Spleen (tissue), 11 donors: ENCODE results near the gene DUOXA2. TPM values are rescaled to one million over a fixed set of nuclear protein-coding genes. Genes with fewer than 3 reads are reported as not detected.

Experiments
- DNase-seq: peaks from one replicate; pipeline ENCODE4 v3.0.0-alpha.2; 2020
- H3K27ac ChIP-seq, 8 donors: fragments of 200-600 bp; sonication (generic) in 7 of 8; 1 replicate in 4 of 8; 2 replicates in 4 of 8; pipeline versions ENCODE4 v1.5.0 to v1.8.0; 2016 to 2021; ENCODE audit warnings: inconsistent platforms in 4 of 8, mild to moderate bottlenecking in 4 of 8, moderate library complexity in 1 of 8
- H3K27me3 ChIP-seq, 7 donors: fragments of 200-600 bp; sonication (generic) in 6 of 7; replicated peaks in 1 of 7; 1 replicate in 4 of 7; 2 replicates in 3 of 7; pipeline versions ENCODE4 v1.5.0 to v1.8.0; 2016 to 2021; ENCODE audit warnings: inconsistent platforms in 3 of 7, mild to moderate bottlenecking in 1 of 7
- H3K36me3 ChIP-seq, 6 donors: fragments of 200-600 bp; sonication (generic) in 5 of 6; 1 replicate in 4 of 6; 2 replicates in 2 of 6; pipeline versions ENCODE4 v1.5.0 to v1.8.0; 2016 to 2021; ENCODE audit warnings: inconsistent platforms in 2 of 6
- H3K4me1 ChIP-seq, 6 donors: fragments of 200-600 bp; sonication (generic) in 5 of 6; 1 replicate in 3 of 6; 2 replicates in 3 of 6; pipeline versions ENCODE4 v1.5.0 to v1.8.0; 2016 to 2021; ENCODE audit warnings: inconsistent platforms in 3 of 6
- H3K4me3 ChIP-seq, 8 donors: fragments of 200-600 bp; sonication (generic) in 7 of 8; 1 replicate in 4 of 8; 2 replicates in 4 of 8; pipeline versions ENCODE4 v1.5.0 to v1.8.0; 2016 to 2021; ENCODE audit warnings: inconsistent platforms in 4 of 8, mild to moderate bottlenecking in 4 of 8, moderate library complexity in 2 of 8
- H3K9me3 ChIP-seq, 8 donors: fragments of 200-600 bp; sonication (generic) in 7 of 8; 1 replicate in 4 of 8; 2 replicates in 4 of 8; pipeline versions ENCODE4 v1.5.0 to v1.8.0; 2016 to 2021; ENCODE audit warnings: inconsistent platforms in 4 of 8
- POLR2A ChIP-seq, 3 donors: fragments of 450-650 bp; IDR thresholded peaks; one replicate each; pipeline ENCODE4 v1.5.1; 2017; ENCODE audit warnings: antibody characterized with exemption in 3 of 3, mild to moderate bottlenecking in 1 of 3
- POLR2AphosphoS5 ChIP-seq, 3 donors: sonication (generic); formaldehyde crosslinking; IDR thresholded peaks; one replicate each; pipeline ENCODE4 v1.5.1; 2017; ENCODE audit warnings: antibody characterized with exemption in 3 of 3
- WGBS, 5 donors: extraction: QIAGEN DNeasy Blood & Tissue Kit in 3 of 5; methylation state at CpG; one replicate each; pipeline versions ENCODE4 v1.1.5 to v1.1.7; 2013 to 2018; 5-methylcytosine and 5-hydroxymethylcytosine counted together
- intact Hi-C: fragments of 100-400 bp; cut with DNase I; formaldehyde crosslinking; loops from one replicate; pipeline ENCODE4 v1.15.0; 2023; ENCODE audit warnings: low total_unique reads
- polyA plus RNA-seq, 3 donors: library from polyadenylated mRNA; stranded (reverse); fragments of 200-250 nt; gene quantifications; one replicate each; pipeline ENCODE4 v1.2.1, GENCODE V29; 2013
- total RNA-seq, 7 donors: library from RNA; depleted of rRNA in 3 of 7; stranded (reverse); fragments of >200 nt in 3 of 7; fragmentation: NEBNext Ultra II Directional in 4 of 7; extraction: Animal tissue kit (Norgen Biotek cat#: 25700) in 4 of 7; gene quantifications; one replicate each; pipeline versions ENCODE4 v1.1.0 to v1.2.1, GENCODE V29; 2016 to 2021
- TF ChIP-seq, protein P1 (sequence below), 11 experiments: fragments of 200-600 bp in 7 of 11; fragments of 450-650 bp in 4 of 11; sonication (generic) in 4 of 11; IDR thresholded peaks in 8 of 11; conservative IDR thresholded peaks in 3 of 11; 1 replicate in 7 of 11; 2 replicates in 4 of 11; pipeline versions ENCODE4 v1.4.0 to v1.8.0; 2016 to 2021; ENCODE audit warnings: antibody characterized with exemption in 11 of 11, inconsistent platforms in 4 of 11, mild to moderate bottlenecking in 1 of 11
- donor health status: healthy with polysubstance abuse.
- donor health status: DM: no; HTN: no; CAD: no; lungs with moderate emphysema.
- donor health status: DM: no; HTN: no; CAD: no.
- donor health status: Bipolar disorder and iron deficiency.
- donor health status: healthy.
- donor health status: DM: no; HTN: no; CAD: no.
- donor health status: DM: yes; HTN: yes; CAD: no.

Gene DUOXA2
- total and polyA plus RNA-seq, 10 donors = 0.06 TPM; not detected in 9

DNA sequence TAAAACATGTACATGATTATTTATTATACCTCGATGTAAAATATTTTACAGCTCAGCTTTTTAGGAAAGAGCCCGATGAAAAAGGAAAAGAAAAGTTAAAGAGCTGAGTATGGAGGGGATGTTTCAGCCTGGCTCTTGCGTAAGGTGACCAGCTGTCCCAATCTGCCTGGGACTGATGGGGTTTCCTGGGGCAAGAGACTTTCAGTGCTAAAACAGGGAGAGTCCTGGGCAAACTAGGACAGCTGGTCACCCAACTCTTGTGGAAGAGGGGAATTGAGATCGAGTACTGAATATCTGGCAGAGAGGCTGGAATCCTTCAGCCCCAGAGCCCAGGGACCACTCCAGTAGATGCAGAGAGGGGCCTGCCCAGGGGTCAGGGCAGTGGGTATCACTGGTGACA, 21.1 kb upstream of the DUOXA2 start:
- Histone ChIP-seq H3K4me3 (no peak overlapping the region), H3K36me3 (no peaks in the 10 kb centered on the region), H3K27ac (no peak overlapping the region), H3K27me3 (peaks cover 0 to 15% (median 0%) of the 10 kb centered on the region in 7 donors), H3K4me1 (no peaks in the 10 kb centered on the region), H3K9me3 (no peaks in the 10 kb centered on the region)
- 73 to 87% (median 80%) methylated on average over 4 of the region's 4 CpGs for WGBS, 5 donors
- TF ChIP-seq, protein P1, sequence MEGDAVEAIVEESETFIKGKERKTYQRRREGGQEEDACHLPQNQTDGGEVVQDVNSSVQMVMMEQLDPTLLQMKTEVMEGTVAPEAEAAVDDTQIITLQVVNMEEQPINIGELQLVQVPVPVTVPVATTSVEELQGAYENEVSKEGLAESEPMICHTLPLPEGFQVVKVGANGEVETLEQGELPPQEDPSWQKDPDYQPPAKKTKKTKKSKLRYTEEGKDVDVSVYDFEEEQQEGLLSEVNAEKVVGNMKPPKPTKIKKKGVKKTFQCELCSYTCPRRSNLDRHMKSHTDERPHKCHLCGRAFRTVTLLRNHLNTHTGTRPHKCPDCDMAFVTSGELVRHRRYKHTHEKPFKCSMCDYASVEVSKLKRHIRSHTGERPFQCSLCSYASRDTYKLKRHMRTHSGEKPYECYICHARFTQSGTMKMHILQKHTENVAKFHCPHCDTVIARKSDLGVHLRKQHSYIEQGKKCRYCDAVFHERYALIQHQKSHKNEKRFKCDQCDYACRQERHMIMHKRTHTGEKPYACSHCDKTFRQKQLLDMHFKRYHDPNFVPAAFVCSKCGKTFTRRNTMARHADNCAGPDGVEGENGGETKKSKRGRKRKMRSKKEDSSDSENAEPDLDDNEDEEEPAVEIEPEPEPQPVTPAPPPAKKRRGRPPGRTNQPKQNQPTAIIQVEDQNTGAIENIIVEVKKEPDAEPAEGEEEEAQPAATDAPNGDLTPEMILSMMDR (IDR thresholded peaks at IDR 0.05 in 8 of 11, conservative IDR thresholded peaks at IDR 0.05 in 3 of 11) = no peak
- TF ChIP-seq POLR2A (IDR thresholded peaks at IDR 0.05) (no peak), POLR2AphosphoS5 (IDR thresholded peaks at IDR 0.05) (no peak)
- intact Hi-C loops = no loop called here
- no peak for DNase-seq

DNA sequence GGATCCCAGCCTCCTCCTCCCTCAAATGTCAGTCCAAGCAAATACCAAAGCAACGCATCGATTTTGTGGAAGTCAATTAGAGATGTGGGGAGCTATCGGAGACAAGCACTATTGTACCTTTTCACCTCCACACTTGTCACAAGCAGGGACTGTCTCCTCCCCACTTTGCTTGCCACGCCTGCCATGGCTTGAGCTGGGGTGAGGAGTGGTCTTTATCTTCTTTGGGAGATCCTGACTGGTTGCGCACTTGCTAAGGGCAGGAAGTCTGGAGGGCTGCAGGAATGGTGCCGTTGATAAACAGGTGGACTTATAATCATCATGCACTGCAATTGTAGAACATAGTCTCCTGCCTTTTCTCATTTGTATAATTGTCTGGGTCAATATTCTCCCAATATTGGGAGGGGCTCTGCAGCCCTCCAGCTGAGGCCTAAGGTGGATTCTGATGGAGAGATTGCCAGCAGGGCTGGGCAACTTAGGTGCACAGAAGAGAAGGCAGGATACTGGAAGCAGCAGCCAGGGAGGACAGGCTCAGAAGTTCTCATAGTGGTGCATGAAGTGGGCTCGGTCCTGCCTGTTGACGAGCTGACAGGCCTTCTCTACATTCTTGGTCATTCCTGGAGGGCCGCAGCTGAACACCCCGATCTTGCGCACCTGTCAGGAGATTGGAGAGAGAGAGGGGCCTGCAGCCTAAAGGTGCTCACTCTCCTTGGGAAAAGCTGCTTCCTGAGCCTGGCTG, 20.3 kb upstream of the DUOXA2 start:
- Histone ChIP-seq H3K27ac (no peak overlapping the region), H3K9me3 (no peaks in the 10 kb centered on the region), H3K4me3 (no peak overlapping the region), H3K27me3 (peaks cover 0 to 11% (median 0%) of the 10 kb centered on the region in 7 donors), H3K4me1 (no peaks in the 10 kb centered on the region), H3K36me3 (no peaks in the 10 kb centered on the region)
- no peak for DNase-seq
- TF ChIP-seq POLR2A (IDR thresholded peaks at IDR 0.05) = no peak
- TF ChIP-seq, protein P1 (IDR thresholded peaks at IDR 0.05 in 8 of 11, conservative IDR thresholded peaks at IDR 0.05 in 3 of 11) = no peak
- no peak for TF ChIP-seq POLR2AphosphoS5 (IDR thresholded peaks at IDR 0.05)
- intact Hi-C loops = no loop called here
- WGBS, 5 donors = 79 to 93% (median 88%) methylated on average over 9 to 11 of the region's 11 CpGs

DNA sequence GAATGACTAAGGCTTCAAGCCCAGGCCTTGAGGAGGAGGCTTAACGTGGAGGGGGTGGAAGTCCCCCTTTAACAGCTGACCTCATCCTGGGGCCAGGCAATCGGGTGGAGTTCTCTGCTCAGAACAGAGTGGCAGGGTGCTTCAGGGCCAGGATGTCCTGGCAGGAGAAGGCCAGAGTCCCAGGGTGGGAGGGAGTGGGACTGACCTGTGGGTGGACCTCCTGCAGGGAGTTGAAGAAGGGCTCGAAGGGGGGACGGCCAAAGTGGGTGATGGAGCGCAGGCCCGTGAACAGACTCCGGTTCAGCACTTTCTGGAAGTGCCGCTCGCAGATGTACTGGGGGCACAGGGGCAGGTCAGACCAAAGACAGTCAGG, 19.8 kb upstream of the DUOXA2 start:
- H3K27ac ChIP-seq = no peak overlapping the region

DNA sequence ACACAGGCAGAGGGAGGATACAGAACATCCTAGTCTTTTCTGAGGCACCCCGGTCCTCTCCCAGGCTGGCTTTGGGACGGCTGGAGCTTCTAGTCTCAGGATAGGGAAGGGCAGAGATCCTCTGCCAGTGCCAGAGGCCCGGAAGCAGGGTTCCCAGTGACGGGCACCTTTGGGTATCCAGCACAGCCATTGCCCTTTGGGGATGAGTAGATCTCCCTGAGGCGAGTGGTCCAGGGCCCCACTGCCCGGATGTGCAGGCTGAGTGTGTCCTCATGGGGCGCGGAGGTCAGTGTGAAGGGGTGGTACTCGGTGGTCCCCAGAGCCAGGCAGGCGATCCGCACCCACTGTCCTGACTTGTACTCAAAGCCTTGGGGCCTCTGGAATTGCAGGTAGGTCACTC, 18.5 kb upstream of the DUOXA2 start:
- 83 to 94% (median 88%) methylated on average over 1 to 11 of the region's 11 CpGs for WGBS, 5 donors
- no peak overlapping the region for H3K27ac ChIP-seq
- no peaks in the 10 kb centered on the region for H3K9me3 ChIP-seq
- intact Hi-C loops = no loop called here
- no peak for DNase-seq
- no peak overlapping the region for H3K4me3 ChIP-seq
- TF ChIP-seq POLR2AphosphoS5 (IDR thresholded peaks at IDR 0.05) (no peak), POLR2A (IDR thresholded peaks at IDR 0.05) (no peak)
- TF ChIP-seq, protein P1 (IDR thresholded peaks at IDR 0.05 in 8 of 11, conservative IDR thresholded peaks at IDR 0.05 in 3 of 11) = no peak
- H3K36me3 ChIP-seq = no peaks in the 10 kb centered on the region
- no peaks in the 10 kb centered on the region for H3K4me1 ChIP-seq
- H3K27me3 ChIP-seq = peaks cover 0 to 10% (median 0%) of the 10 kb centered on the region in 7 donors

More for the DNA sequence above, 19.8 kb upstream of the DUOXA2 start:
- WGBS, 5 donors = 72 to 86% (median 81%) methylated on average over 9 of the region's 9 CpGs
- no peaks in the 10 kb centered on the region for H3K36me3 ChIP-seq
- H3K9me3 ChIP-seq = no peaks in the 10 kb centered on the region
- intact Hi-C loops = no loop called here
- H3K27me3 ChIP-seq = peaks cover 0 to 11% (median 0%) of the 10 kb centered on the region in 7 donors
- DNase-seq = no peak
- H3K4me1 ChIP-seq = no peaks in the 10 kb centered on the region
- TF ChIP-seq, protein P1 (IDR thresholded peaks at IDR 0.05 in 8 of 11, conservative IDR thresholded peaks at IDR 0.05 in 3 of 11) = no peak
- TF ChIP-seq POLR2A (IDR thresholded peaks at IDR 0.05) = no peak
- no peak for TF ChIP-seq POLR2AphosphoS5 (IDR thresholded peaks at IDR 0.05)
- H3K4me3 ChIP-seq = no peak overlapping the region
